ENCODE measurements around the gene LINGO1.

The LINGO1 gene

DNA sequence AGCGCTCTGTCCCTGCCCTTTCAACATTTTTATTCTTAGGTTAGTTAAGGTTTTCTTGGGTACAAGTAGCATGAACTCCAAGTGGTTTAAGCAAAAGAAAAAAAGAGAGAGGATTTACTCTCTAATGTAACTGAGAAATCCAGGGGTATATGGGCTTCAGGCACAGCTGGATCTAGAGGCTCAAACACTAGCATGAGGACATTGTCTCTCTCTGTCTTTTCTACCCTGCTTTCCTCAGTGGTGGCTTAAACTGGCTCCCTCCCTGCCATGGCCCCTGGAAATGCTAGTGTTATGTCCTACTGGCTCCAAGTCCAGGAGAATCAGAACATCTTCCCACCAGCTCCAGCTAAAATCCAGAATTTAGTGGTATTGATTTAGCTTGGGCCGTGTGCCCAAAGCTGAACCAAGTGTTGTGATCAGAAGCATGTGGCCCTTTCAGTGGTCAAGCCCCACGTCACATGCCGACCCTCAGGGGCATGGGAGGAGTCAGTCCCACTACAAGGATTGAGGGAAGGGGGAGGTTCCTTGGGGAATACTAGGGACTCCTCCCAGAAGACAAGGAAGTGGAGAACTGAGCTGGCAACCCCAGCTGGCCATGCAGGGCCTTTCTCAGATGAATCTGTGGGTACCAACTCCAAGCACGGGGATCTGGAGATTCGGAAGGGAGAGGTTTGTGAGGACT lies 58.0 kb downstream of the LINGO1 start:
- TF ChIP-seq, protein P1, sequence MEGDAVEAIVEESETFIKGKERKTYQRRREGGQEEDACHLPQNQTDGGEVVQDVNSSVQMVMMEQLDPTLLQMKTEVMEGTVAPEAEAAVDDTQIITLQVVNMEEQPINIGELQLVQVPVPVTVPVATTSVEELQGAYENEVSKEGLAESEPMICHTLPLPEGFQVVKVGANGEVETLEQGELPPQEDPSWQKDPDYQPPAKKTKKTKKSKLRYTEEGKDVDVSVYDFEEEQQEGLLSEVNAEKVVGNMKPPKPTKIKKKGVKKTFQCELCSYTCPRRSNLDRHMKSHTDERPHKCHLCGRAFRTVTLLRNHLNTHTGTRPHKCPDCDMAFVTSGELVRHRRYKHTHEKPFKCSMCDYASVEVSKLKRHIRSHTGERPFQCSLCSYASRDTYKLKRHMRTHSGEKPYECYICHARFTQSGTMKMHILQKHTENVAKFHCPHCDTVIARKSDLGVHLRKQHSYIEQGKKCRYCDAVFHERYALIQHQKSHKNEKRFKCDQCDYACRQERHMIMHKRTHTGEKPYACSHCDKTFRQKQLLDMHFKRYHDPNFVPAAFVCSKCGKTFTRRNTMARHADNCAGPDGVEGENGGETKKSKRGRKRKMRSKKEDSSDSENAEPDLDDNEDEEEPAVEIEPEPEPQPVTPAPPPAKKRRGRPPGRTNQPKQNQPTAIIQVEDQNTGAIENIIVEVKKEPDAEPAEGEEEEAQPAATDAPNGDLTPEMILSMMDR (IDR thresholded peaks at IDR 0.05; ENCODE audit: low read depth, low read length): no peak
- peaks cover 10% of the 10 kb centered on the region; the same call in 1 of the 2 replicates for H3K4me1 ChIP-seq
- no peaks in the 10 kb centered on the region for H3K36me3 ChIP-seq
- DNase-seq: no peak
- H3K27me3 ChIP-seq: no peaks in the 10 kb centered on the region
- no peak overlapping the region for H3K4me3 ChIP-seq (ENCODE audit: low read depth, low read length)
- H3K9me3 ChIP-seq: no peaks in the 10 kb centered on the region

DNA sequence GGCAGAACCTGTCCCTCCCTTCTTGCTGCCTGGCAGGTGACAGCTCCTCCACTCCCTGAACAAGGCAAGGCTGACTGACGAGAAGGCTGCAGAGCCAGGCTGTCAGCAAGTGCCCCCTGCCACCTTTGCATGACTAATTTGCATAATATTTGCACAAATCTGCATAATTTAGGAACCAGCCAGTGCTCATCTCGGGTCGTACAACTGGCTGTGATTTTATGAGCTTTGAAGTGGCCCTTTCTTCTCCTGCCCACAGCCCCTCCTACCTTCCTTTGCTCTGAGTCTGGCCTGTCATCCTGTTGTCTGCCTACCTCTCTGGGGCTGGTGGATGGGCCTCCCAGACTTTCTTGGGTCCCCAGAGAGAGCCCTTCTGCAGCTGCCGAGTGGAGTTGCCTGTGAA lies 58.9 kb downstream of the LINGO1 start:
- H3K4me1 ChIP-seq: peaks cover 14% of the 10 kb centered on the region; the same call in 1 of the 2 replicates
- no peak for DNase-seq
- no peak overlapping the region for H3K4me3 ChIP-seq (ENCODE audit: low read depth, low read length)
- no peaks in the 10 kb centered on the region for H3K27me3 ChIP-seq
- H3K36me3 ChIP-seq: no peaks in the 10 kb centered on the region
- TF ChIP-seq, protein P1 (IDR thresholded peaks at IDR 0.05; ENCODE audit: low read depth, low read length): no peak
- no peaks in the 10 kb centered on the region for H3K9me3 ChIP-seq

DNA sequence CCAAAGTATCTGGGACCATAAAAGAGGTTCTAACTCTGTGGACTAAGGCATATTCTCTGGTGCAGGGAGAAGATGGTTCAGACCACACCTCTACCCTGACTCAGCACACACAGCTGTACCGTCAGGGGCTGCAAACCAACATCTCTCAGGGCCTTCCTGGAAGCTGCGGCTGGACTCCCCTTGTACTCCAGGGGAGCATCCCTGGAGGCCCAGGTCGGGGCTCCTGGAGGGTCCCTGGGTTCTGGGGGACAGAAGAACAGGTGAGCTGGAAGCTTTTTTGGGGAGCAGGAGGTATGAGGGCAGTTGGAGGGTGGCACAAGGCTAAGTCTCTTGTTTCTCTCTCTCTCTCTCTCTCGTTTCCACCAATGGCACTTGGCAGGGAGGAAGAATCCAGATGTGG lies 60.5 kb downstream of the LINGO1 start:
- no peak for DNase-seq
- Histone ChIP-seq H3K9me3 (no peaks in the 10 kb centered on the region), H3K4me3 (ENCODE audit: low read depth, low read length) (no peak overlapping the region), H3K27me3 (no peaks in the 10 kb centered on the region), H3K4me1 (peaks cover 9% of the 10 kb centered on the region; the same call in 1 of the 2 replicates), H3K36me3 (no peaks in the 10 kb centered on the region)
- TF ChIP-seq, protein P1 (IDR thresholded peaks at IDR 0.05; ENCODE audit: low read depth, low read length): no peak

DNA sequence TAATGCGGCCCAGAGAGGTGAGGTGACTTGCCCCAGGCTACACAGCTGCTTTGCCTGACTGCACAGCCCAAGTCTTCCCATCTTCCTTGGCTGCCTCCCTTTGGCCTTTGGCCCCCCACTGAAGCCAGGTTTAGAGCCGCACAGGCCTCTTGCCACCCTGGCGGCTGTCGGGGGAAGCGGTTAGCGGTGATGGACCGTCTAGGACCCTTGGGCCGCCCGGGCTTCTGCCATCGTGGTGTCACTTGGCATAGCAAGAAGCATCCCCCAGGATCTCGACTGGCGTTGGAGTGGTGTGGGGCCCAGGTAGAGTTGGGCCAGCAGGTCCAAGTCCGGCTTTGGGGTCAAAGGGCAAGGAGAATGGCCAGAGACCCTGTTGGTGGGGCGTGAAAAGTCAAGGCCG lies 61.0 kb downstream of the LINGO1 start:
- Histone ChIP-seq H3K4me1 (peaks cover 8% of the 10 kb centered on the region; the same call in 1 of the 2 replicates), H3K4me3 (ENCODE audit: low read depth, low read length) (no peak overlapping the region), H3K9me3 (no peaks in the 10 kb centered on the region), H3K27me3 (no peaks in the 10 kb centered on the region), H3K36me3 (no peaks in the 10 kb centered on the region)
- no peak for DNase-seq
- TF ChIP-seq, protein P1 (IDR thresholded peaks at IDR 0.05; ENCODE audit: low read depth, low read length): no peak

DNA sequence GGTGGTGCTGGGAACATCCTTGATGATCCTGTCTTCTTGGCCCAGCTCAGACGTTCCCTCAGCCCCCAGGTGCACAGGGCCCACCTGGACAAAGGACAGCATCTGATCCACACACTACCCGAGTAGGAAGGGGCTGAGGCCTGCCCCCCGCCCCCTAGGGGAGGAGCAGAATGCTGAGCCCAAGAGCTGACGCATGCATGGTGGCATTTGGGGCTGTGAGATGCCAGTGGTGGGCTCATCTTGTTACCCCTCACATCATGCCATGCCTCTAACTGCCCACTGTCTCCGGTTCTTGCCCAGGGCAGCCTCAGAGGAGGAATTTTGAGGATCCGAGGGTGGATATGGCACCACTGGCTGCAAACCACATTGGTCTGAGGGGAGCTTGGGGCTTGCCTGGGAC lies 61.5 kb downstream of the LINGO1 start:
- TF ChIP-seq, protein P1 (IDR thresholded peaks at IDR 0.05; ENCODE audit: low read depth, low read length): no peak
- H3K36me3 ChIP-seq: no peaks in the 10 kb centered on the region
- H3K27me3 ChIP-seq: no peaks in the 10 kb centered on the region

DNA sequence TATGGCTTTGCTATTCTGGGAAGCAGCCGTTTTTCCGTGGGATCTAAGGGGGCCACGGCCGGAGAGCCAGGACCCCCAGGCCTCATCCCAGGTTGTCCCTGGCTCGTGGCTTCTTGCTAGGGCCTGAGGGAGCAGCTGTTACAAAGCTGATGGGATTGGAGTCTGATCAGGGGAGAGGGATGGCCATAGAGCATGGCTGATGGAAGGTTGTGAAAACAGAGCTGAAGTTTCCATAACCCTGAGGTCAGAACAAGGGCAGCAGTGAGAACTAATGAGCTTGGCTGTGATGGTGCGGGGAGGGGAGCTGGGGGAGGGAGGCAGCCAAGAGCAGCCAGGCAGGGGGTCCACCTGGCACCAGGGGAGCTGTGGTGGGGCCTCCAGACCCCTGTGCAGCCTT lies 63.0 kb downstream of the LINGO1 start:
- H3K9me3 ChIP-seq: no peaks in the 10 kb centered on the region
- no peaks in the 10 kb centered on the region for H3K36me3 ChIP-seq
- TF ChIP-seq, protein P1 (IDR thresholded peaks at IDR 0.05; ENCODE audit: low read depth, low read length): no peak
- no peak overlapping the region for H3K4me3 ChIP-seq (ENCODE audit: low read depth, low read length)
- H3K27me3 ChIP-seq: no peaks in the 10 kb centered on the region
- peaks cover 8% of the 10 kb centered on the region; the same call in 1 of the 2 replicates for H3K4me1 ChIP-seq
- no peak for DNase-seq

More for the DNA sequence above, 61.5 kb downstream of the LINGO1 start:
- Histone ChIP-seq H3K9me3 (no peaks in the 10 kb centered on the region), H3K4me3 (ENCODE audit: low read depth, low read length) (no peak overlapping the region), H3K4me1 (peaks cover 8% of the 10 kb centered on the region; the same call in 1 of the 2 replicates)
- DNase-seq: no peak

All from BE2C (cell line).